Calu3 (cell line): Measurements from ENCODE around the gene DPYD. TPM values are rescaled to one million over a fixed set of nuclear protein-coding genes. Genes with fewer than 3 reads are reported as not detected.

Source experiments
- BruUV-seq: library from RNA; stranded (reverse); fragments of 400-500 nt; replicated peaks from 2 replicates; lab custom pipeline; 2021; lab: Mats Ljungman, UMichigan
- CTCF ChIA-PET: fragments of 300-600 bp; sonication (Branson Sonifier 250); formaldehyde crosslinking; loops from one replicate; lab custom pipeline; 2022; ENCODE audit warnings: antibody characterized with exemption; lab: Charles Lee
- DNase-seq: peaks from one replicate; pipeline ENCODE4 v3.0.0; 2022
- H3K27ac Mint-ChIP-seq: one replicate; pipeline ENCODE4 v1.8.0; 2022; ENCODE audit warnings: mixed read lengths; ENCODE audit not compliant: unreplicated experiment
- H3K27me3 Mint-ChIP-seq: one replicate; pipeline ENCODE4 v1.8.0; 2022; ENCODE audit warnings: mixed read lengths; ENCODE audit not compliant: unreplicated experiment
- H3K36me3 Mint-ChIP-seq: one replicate; pipeline ENCODE4 v1.8.0; 2022; ENCODE audit warnings: mild to moderate bottlenecking, moderate library complexity, mixed read lengths; ENCODE audit not compliant: insufficient read depth, unreplicated experiment
- H3K4me1 Mint-ChIP-seq: one replicate; pipeline ENCODE4 v1.8.0; 2022; ENCODE audit warnings: mild to moderate bottlenecking, low read depth, mixed read lengths; ENCODE audit not compliant: unreplicated experiment
- H3K4me3 Mint-ChIP-seq: one replicate; pipeline ENCODE4 v1.8.0; 2022; ENCODE audit warnings: mild to moderate bottlenecking, low read depth, moderate library complexity, mixed read lengths; ENCODE audit not compliant: unreplicated experiment
- H3K9me3 Mint-ChIP-seq: one replicate; pipeline ENCODE4 v1.8.0; 2022; ENCODE audit warnings: low read depth, mixed read lengths; ENCODE audit not compliant: unreplicated experiment
- CTCF ChIP-seq: fragments of 200-600 bp; IDR thresholded peaks from one replicate; pipeline ENCODE4 v1.8.0; 2022; ENCODE audit warnings: antibody characterized with exemption; ENCODE audit not compliant: unreplicated experiment
- intact Hi-C: fragments of 100-400 bp; cut with micrococcal nuclease; formaldehyde crosslinking; loops from one replicate; pipeline ENCODE4 v1.10.0; 2022; ENCODE audit not compliant: unreplicated experiment
- total RNA-seq: library from RNA; stranded (reverse); gene quantifications from 2 replicates; pipeline ENCODE4 v1.2.3, GENCODE V29; 2022

DPYD gene
- total RNA-seq, 1 experiment from 2014 or later = 15.6 TPM

GRCh38 chr1:97920276-97920831, 480 bp downstream of the DPYD start:
- no TSS peak for BruUV-seq
- CTCF ChIA-PET = interaction anchor here (0.6 to 1.7 kb wide), 2 partner anchors 8 to 13 kb away, joined by 3 to 4 read pairs; no protein-coding TSS in a partner anchor

GRCh38 chr1:97919585-97920261, 1.1 kb downstream of the DPYD start:
- Mint-ChIP-seq H3K27ac (peak overlapping the region; percentile 11), H3K4me1 (peaks cover 25% of the 10 kb centered on the region), H3K9me3 (no peaks in the 10 kb centered on the region), H3K27me3 (no peaks in the 10 kb centered on the region), H3K36me3 (peaks cover 24% of the 10 kb centered on the region), H3K4me3 (peak overlapping the region; percentile 92)
- CTCF ChIA-PET = interaction anchor here (1.6 kb wide), 1 partner anchor 13 kb away, joined by 3 read pairs; no protein-coding TSS in a partner anchor
- intact Hi-C loops = no loop called here
- BruUV-seq = TSS peak; percentile 32
- no peak for DNase-seq
- TF ChIP-seq CTCF = no peak

More at GRCh38 chr1:97920276-97920831, 480 bp downstream of the DPYD start:
- H3K4me1 Mint-ChIP-seq = peaks cover 20% of the 10 kb centered on the region
- no peaks in the 10 kb centered on the region for H3K27me3 Mint-ChIP-seq
- peak overlapping the region; percentile 92 for H3K4me3 Mint-ChIP-seq
- peaks cover 24% of the 10 kb centered on the region for H3K36me3 Mint-ChIP-seq
- intact Hi-C loops = no loop called here
- DNase-seq = no peak
- TF ChIP-seq CTCF = no peak
- H3K27ac Mint-ChIP-seq = peak overlapping the region; percentile 57
- no peaks in the 10 kb centered on the region for H3K9me3 Mint-ChIP-seq

- intact Hi-C loops = no loop called here
- no peak for TF ChIP-seq CTCF
- Mint-ChIP-seq H3K9me3 (no peaks in the 10 kb centered on the region), H3K27me3 (no peaks in the 10 kb centered on the region), H3K4me1 (peaks cover 32% of the 10 kb centered on the region), H3K36me3 (peaks cover 24% of the 10 kb centered on the region), H3K4me3 (peak overlapping the region; percentile 92), H3K27ac (peak overlapping the region; percentile 11)
- no TSS peak for BruUV-seq
- CTCF ChIA-PET = interaction anchor here (1.6 kb wide), 1 partner anchor 12 kb away, joined by 3 read pairs; no protein-coding TSS in a partner anchor
- DNase-seq = no peak
Observed at GRCh38 chr1:97918961-97919360, 1.9 kb downstream of the DPYD start.

GRCh38 chr1:97913506-97914139, 7.2 kb downstream of the DPYD start:
- peaks cover 31% of the 10 kb centered on the region for H3K4me1 Mint-ChIP-seq
- intact Hi-C loops = no loop called here
- CTCF ChIA-PET = no interaction called here

More at GRCh38 chr1:97913506-97914139, 7.2 kb downstream of the DPYD start:
- Mint-ChIP-seq H3K36me3 (no peaks in the 10 kb centered on the region), H3K27ac (peak overlapping the region; percentile 54), H3K27me3 (no peaks in the 10 kb centered on the region), H3K9me3 (no peaks in the 10 kb centered on the region), H3K4me3 (no peak overlapping the region)
- no peak for TF ChIP-seq CTCF
- DNase-seq = no peak
- BruUV-seq = no TSS peak
